Measurements from ENCODE around the gene SLC13A4. TPM values are rescaled to one million over a fixed set of nuclear protein-coding genes. Genes with fewer than 3 reads are reported as not detected.
A peak's percentile ranks its signal among the peaks of the same experiment; 100 is the strongest.

Gene SLC13A4
- total and polyA plus RNA-seq, 7 donors = 0.01 to 0.08 (median 0.03) TPM; not detected in 4

DNA sequence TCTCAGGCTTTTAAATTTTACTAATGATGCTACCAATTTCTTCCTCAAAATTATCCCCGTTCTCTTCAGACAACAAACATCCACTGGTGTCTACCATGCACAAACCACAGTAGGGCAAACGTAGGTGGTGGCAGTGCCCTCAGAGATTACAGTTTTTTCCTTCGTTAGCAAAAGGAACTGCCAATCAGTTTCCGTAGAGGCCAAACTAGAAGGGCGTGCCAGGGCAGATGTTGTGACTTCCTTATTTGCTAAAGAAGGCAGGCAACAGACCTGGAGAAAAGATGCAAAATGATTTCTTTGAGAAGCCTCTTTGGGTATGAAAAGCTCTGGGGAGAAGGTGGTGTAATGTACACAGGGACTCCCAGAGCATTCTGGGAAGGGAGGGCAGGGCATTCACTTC is 28.2 kb upstream of the SLC13A4 start:
- ATAC-seq (no peak), DNase-seq (no peak)
- no peak overlapping the region for H3K27ac ChIP-seq
- intact Hi-C loops (cut with DNase I) = loop anchor here in 1 of 2 donors (5.0 kb wide), 1 partner anchor 84 kb away; no protein-coding TSS in a partner anchor
- WGBS, 3 donors = 67 to 69% (median 68%) methylated on average over 5 of the region's 5 CpGs
- H3K4me1 ChIP-seq = peaks cover 7% of the 10 kb centered on the region
- no peak for TF ChIP-seq CTCF (IDR thresholded peaks at IDR 0.05)
- no peak overlapping the region for H3K4me3 ChIP-seq
- no peaks in the 10 kb centered on the region for H3K9me3 ChIP-seq
- H3K27me3 ChIP-seq (ENCODE audit: insufficient read depth in 3 of 3, low read length in 2 of 3) = peaks cover 0 to 5% (median 0%) of the 10 kb centered on the region in 3 donors
- H3K36me3 ChIP-seq (ENCODE audit: insufficient read depth in 1 of 2, low read depth in 1 of 2) = no peaks in the 10 kb centered on the region

GRCh38 chr7:135755351-135755753 is 27.4 kb upstream of the SLC13A4 start:
- intact Hi-C loops (cut with DNase I) = loop anchor here in 1 of 2 donors (5.0 kb wide), 1 partner anchor 83 kb away; no protein-coding TSS in a partner anchor
- Histone ChIP-seq H3K9me3 (no peaks in the 10 kb centered on the region), H3K4me1 (peaks cover 7% of the 10 kb centered on the region), H3K4me3 (no peak overlapping the region), H3K36me3 (ENCODE audit: insufficient read depth in 1 of 2, low read depth in 1 of 2) (no peaks in the 10 kb centered on the region), H3K27me3 (ENCODE audit: insufficient read depth in 3 of 3, low read length in 2 of 3) (peaks cover 0 to 5% (median 0%) of the 10 kb centered on the region in 3 donors), H3K27ac (peak overlapping the region; percentile 30)
- ATAC-seq (peak; percentile 92 to 97 (median 94)), DNase-seq (peak; percentile 48 to 66)
- no peak for TF ChIP-seq CTCF (IDR thresholded peaks at IDR 0.05)
- 29 to 50% (median 39%) methylated on average over 11 of the region's 11 CpGs for WGBS, 3 donors

DNA sequence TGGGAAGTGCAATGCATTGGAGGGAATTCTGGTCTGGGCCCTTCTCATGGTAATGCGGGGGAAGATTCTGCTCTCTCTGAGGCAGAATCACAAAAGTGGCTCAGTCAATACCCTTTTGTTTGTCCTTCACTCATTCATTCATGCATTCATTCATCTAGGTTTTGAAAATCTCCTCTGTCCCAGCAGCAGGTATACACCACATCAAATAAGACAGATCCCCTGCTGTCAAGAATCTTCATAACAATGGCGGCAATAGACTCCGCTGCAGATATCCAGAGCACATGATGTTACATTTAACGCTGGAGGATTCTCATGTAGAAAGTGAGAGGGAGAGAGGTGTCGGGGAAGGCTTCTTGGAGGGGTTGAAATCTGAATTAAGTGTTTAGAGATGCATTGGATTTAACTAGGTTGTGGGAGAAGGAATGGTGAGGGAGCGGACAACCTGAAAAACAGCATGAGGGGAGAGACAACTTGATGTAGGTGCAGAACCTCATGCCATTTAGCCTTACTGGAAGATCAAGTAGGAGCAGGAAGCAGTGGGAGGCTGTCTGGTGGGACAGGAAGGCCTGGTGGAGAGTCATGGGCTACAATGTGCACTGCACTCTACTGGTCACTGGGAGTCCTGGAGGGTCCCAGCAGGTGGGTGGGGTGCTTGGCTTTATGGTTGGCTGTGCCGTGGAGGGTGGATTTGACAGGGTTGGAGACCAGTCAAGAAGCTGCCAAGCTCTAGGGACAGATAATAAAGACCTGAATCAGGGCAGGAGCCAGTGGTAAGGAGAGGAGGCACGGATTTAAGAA is 25.8 kb upstream of the SLC13A4 start:
- no peak for ATAC-seq
- no peaks in the 10 kb centered on the region for H3K27me3 ChIP-seq (ENCODE audit: insufficient read depth in 3 of 3, low read length in 2 of 3)
- no peaks in the 10 kb centered on the region for H3K36me3 ChIP-seq (ENCODE audit: insufficient read depth in 1 of 2, low read depth in 1 of 2)
- H3K4me1 ChIP-seq = peaks cover 7% of the 10 kb centered on the region
- WGBS, 3 donors = 90 to 93% (median 91%) methylated on average over 8 of the region's 8 CpGs
- no peaks in the 10 kb centered on the region for H3K9me3 ChIP-seq
- DNase-seq = no peak
- TF ChIP-seq CTCF (IDR thresholded peaks at IDR 0.05) = no peak
- H3K27ac ChIP-seq = no peak overlapping the region
- intact Hi-C loops (cut with DNase I) = no loop called here
- H3K4me3 ChIP-seq = no peak overlapping the region

DNA sequence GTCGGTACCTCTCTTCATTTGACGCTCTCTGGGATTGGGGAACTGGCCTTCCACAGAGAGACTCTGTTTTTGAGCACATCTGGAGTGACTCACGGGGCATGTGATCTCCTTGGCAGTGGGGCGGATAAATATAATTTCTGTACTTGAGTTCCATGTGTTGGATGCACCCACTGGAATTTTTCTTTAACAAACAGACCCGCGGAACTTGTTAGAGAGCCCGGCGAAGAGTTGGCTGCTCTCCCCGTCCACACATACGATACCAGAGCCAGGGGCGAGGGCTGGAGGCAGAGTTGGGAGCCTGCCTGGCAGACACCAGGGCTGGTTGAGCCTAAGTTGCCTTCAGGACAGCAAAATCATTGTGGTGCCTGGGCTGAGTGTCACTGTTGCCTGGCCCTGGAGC is 20.8 kb upstream of the SLC13A4 start, which contains the start of gene FAM180A:
Gene FAM180A, minus strand, starts transcription at position 44 of the 400 bp plus-strand sequence. CDS start 233 bp downstream, outside the sequence.
- Histone ChIP-seq H3K9me3 (no peaks in the 10 kb centered on the region), H3K36me3 (ENCODE audit: insufficient read depth in 1 of 2, low read depth in 1 of 2) (no peaks in the 10 kb centered on the region), H3K4me1 (no peaks in the 10 kb centered on the region), H3K27me3 (ENCODE audit: insufficient read depth in 3 of 3, low read length in 2 of 3) (no peaks in the 10 kb centered on the region), H3K27ac (peak within 1 kb of the TSS; percentile 36), H3K4me3 (peak within 1 kb of the TSS; percentile 4)
- peak; percentile 23 to 65 (median 48) for ATAC-seq
- WGBS, 3 donors = 15 to 35% (median 25%) methylated on average over 11 of the region's 11 CpGs
- no peak for TF ChIP-seq CTCF (IDR thresholded peaks at IDR 0.05)
- DNase-seq = peak; percentile 62
- intact Hi-C loops (cut with DNase I) = no loop called here
